DOHH2 (cell line): ENCODE results near the gene MRPS23.

Experiments
- H3F3A ChIP-seq: fragments of 200-600 bp; sonication (generic), shearing (Covaris generic); 2 replicates; pipeline ENCODE4 v1.6.0; 2016; ENCODE audit warnings: antibody characterized with exemption, mild to moderate bottlenecking; ENCODE audit not compliant: control insufficient read depth, insufficient read depth
- H3K27ac ChIP-seq: fragments of 200-600 bp; sonication (generic); 2 replicates; pipeline ENCODE4 v1.5.1; 2014; ENCODE audit warnings: low read depth, mild to moderate bottlenecking, low read length, moderate library complexity
- H3K27me3 ChIP-seq: fragments of 200-600 bp; sonication (generic); 2 replicates; pipeline ENCODE4 v1.6.1; 2014; ENCODE audit warnings: mild to moderate bottlenecking, low read length, mixed read lengths; ENCODE audit not compliant: control insufficient read depth
- H3K36me3 ChIP-seq: fragments of 200-600 bp; sonication (generic); 2 replicates; pipeline ENCODE4 v1.6.1; 2014; ENCODE audit warnings: mild to moderate bottlenecking, low read length, moderate library complexity, mixed read lengths; ENCODE audit not compliant: control insufficient read depth
- H3K4me1 ChIP-seq: fragments of 200-600 bp; sonication (generic); 2 replicates; pipeline ENCODE4 v1.6.1; 2014; ENCODE audit warnings: mild to moderate bottlenecking, low read length, mixed read lengths; ENCODE audit not compliant: control insufficient read depth
- H3K4me2 ChIP-seq: fragments of 200-600 bp; sonication (generic); 2 replicates; pipeline ENCODE4 v1.6.0; 2014; ENCODE audit warnings: mild to moderate bottlenecking, low read length, moderate library complexity
- H3K4me3 ChIP-seq: fragments of 200-600 bp; sonication (generic); 2 replicates; pipeline ENCODE4 v1.5.1; 2014; ENCODE audit warnings: mild to moderate bottlenecking, low read length, mixed read lengths
- H3K79me2 ChIP-seq: fragments of 200-600 bp; sonication (generic); 2 replicates; pipeline ENCODE4 v1.6.1; 2014; ENCODE audit warnings: mild to moderate bottlenecking, low read length, mixed read lengths; ENCODE audit not compliant: control insufficient read depth
- H3K9me2 ChIP-seq: fragments of 200-600 bp; sonication (generic); replicated peaks from 2 replicates; pipeline ENCODE4 v1.6.1; 2014; ENCODE audit warnings: mild to moderate bottlenecking, low read length, mixed read lengths; ENCODE audit not compliant: control insufficient read depth
- H3K9me3 ChIP-seq: fragments of 200-600 bp; sonication (generic); 2 replicates; pipeline ENCODE4 v1.6.1; 2014; ENCODE audit warnings: antibody characterized with exemption, low read length, mixed read lengths; ENCODE audit not compliant: control insufficient read depth, insufficient read depth
- H4K20me1 ChIP-seq: fragments of 200-600 bp; sonication (generic); 2 replicates; pipeline ENCODE4 v1.6.0; 2014; ENCODE audit warnings: low read depth, mild to moderate bottlenecking, antibody characterized with exemption, low read length, moderate library complexity; ENCODE audit not compliant: control insufficient read depth, insufficient read depth
- EZH2phosphoT487 ChIP-seq: fragments of 200-600 bp; sonication (generic); IDR thresholded peaks from 2 replicates; pipeline ENCODE4 v1.6.1; 2017; ENCODE audit warnings: borderline replicate concordance, mild to moderate bottlenecking, antibody characterized with exemption, low read length, moderate library complexity, mixed read lengths
- TF ChIP-seq, protein P1 (sequence below): fragments of 200-600 bp; sonication (generic); IDR thresholded peaks from one replicate; pipeline ENCODE4 v1.5.1; 2014; ENCODE audit warnings: antibody characterized with exemption, mild to moderate bottlenecking, low read depth, low read length; ENCODE audit not compliant: poor library complexity, severe bottlenecking

MRPS23 gene

GRCh38 chr17:57849874-57850754, at the start of gene MRPS23:
Gene MRPS23 (minus strand): TSS chr17:57850044. CDS start chr17:57850010, 34 bp downstream.
- Histone ChIP-seq H3K4me3 (peak within 1 kb of the TSS; percentile 100), H4K20me1 (no peaks in the 10 kb centered on the region), H3K4me1 (peaks cover 29% of the 10 kb centered on the region), H3K36me3 (peaks cover 28% of the 10 kb centered on the region), H3F3A (peaks cover 2% of the 10 kb centered on the region; the same call in 1 of the 2 replicates), H3K27me3 (no peaks in the 10 kb centered on the region), H3K9me2 (no peaks in the 10 kb centered on the region), H3K4me2 (peak within 1 kb of the TSS; percentile 67), H3K27ac (peak within 1 kb of the TSS; percentile 63), H3K9me3 (no peaks in the 10 kb centered on the region), H3K79me2 (peaks cover 47% of the 10 kb centered on the region)
- TF ChIP-seq, protein P1, sequence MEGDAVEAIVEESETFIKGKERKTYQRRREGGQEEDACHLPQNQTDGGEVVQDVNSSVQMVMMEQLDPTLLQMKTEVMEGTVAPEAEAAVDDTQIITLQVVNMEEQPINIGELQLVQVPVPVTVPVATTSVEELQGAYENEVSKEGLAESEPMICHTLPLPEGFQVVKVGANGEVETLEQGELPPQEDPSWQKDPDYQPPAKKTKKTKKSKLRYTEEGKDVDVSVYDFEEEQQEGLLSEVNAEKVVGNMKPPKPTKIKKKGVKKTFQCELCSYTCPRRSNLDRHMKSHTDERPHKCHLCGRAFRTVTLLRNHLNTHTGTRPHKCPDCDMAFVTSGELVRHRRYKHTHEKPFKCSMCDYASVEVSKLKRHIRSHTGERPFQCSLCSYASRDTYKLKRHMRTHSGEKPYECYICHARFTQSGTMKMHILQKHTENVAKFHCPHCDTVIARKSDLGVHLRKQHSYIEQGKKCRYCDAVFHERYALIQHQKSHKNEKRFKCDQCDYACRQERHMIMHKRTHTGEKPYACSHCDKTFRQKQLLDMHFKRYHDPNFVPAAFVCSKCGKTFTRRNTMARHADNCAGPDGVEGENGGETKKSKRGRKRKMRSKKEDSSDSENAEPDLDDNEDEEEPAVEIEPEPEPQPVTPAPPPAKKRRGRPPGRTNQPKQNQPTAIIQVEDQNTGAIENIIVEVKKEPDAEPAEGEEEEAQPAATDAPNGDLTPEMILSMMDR, result no peak
- no peak for TF ChIP-seq EZH2phosphoT487

- no peaks in the 10 kb centered on the region for H3F3A ChIP-seq
- H3K79me2 ChIP-seq, result no peaks in the 10 kb centered on the region
- H3K9me3 ChIP-seq, result no peaks in the 10 kb centered on the region
- no peak overlapping the region for H3K4me3 ChIP-seq
- no peaks in the 10 kb centered on the region for H3K9me2 ChIP-seq
- H4K20me1 ChIP-seq, result no peaks in the 10 kb centered on the region
- peaks cover 19% of the 10 kb centered on the region for H3K4me1 ChIP-seq
- peaks cover 17% of the 10 kb centered on the region; the same call in 1 of the 2 replicates for H3K27me3 ChIP-seq
- no peaks in the 10 kb centered on the region for H3K36me3 ChIP-seq
- no peak overlapping the region for H3K27ac ChIP-seq
- TF ChIP-seq, protein P1, result no peak
- no peak for TF ChIP-seq EZH2phosphoT487
- no peak overlapping the region for H3K4me2 ChIP-seq
Observed at GRCh38 chr17:57899391-57899790, 49.5 kb upstream of the MRPS23 start.

- Histone ChIP-seq H3K9me3 (no peaks in the 10 kb centered on the region), H3K79me2 (no peaks in the 10 kb centered on the region), H3K4me2 (no peak overlapping the region), H3F3A (no peaks in the 10 kb centered on the region), H3K36me3 (no peaks in the 10 kb centered on the region), H3K9me2 (no peaks in the 10 kb centered on the region), H3K27ac (no peak overlapping the region), H3K4me3 (no peak overlapping the region), H4K20me1 (no peaks in the 10 kb centered on the region), H3K27me3 (peaks cover 17% of the 10 kb centered on the region; the same call in 1 of the 2 replicates), H3K4me1 (peaks cover 18% of the 10 kb centered on the region)
- TF ChIP-seq, protein P1, result no peak
- TF ChIP-seq EZH2phosphoT487, result no peak
Observed at GRCh38 chr17:57898487-57899311, 48.9 kb upstream of the MRPS23 start.
